GM19452 (cell line): ENCODE data around the gene DNAJB7.
A peak's percentile ranks its signal among the peaks of the same experiment; 100 is the strongest.
"Not testable (repeated sequence)": the region's sequence is repeated elsewhere in the genome, so short reads cannot be mapped to it uniquely, and the experiment has no call there.

ENCODE experiments used
- ATAC-seq: cut with Tn5 transposase; IDR thresholded peaks from one replicate; pipeline ENCODE4 v1.9.1; 2021; ENCODE audit not compliant: unreplicated experiment

The DNAJB7 gene

DNA sequence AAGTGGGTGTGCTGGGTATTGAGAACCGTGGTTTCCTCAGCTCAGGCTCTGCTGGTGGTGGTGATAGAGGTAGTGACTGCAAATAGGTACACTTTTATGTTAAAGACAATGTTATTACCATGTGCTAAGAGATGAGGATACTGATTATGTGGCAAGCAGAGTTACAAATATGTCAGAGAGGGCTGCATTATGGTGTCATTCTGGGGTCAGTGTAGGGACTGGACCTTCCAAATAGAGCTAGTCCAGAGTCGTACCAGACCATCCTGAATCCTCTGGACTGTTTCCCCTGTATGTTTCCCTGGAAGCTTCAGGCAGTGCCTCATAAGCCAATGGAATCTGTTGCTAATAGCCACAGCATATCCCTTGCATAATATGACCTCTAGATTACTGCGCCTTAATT, at the start of gene DNAJB7:
DNAJB7 (minus strand) TSS at position 101 of the 400 bp plus-strand sequence. CDS start 119 bp downstream, outside the sequence.
- no peak for ATAC-seq

- no peak for ATAC-seq
Measured at GRCh38 chr22:40908895-40909294, 47.0 kb upstream of the DNAJB7 start.

DNA sequence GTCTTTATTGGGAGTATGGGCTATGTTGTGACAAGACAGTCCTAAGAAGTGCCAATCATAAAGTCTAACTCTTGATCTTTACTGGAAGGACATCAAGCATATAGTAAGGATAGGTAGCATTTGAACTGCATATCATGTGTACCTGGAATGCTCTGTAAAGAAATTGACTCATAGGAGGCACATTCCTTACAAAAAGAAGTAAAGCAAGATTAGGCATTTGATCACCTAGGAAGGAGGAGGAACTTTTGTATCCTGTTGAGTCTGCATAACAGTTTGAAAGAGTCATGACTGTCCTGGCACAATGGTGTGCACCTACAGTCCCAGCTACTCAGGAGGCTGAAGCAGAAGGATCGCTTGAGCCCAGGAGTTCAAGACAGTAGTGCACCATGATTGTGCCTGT, 42.2 kb upstream of the DNAJB7 start:
- ATAC-seq = no peak

GRCh38 chr22:40898850-40899357, 37.0 kb upstream of the DNAJB7 start:
- no peak for ATAC-seq

DNA sequence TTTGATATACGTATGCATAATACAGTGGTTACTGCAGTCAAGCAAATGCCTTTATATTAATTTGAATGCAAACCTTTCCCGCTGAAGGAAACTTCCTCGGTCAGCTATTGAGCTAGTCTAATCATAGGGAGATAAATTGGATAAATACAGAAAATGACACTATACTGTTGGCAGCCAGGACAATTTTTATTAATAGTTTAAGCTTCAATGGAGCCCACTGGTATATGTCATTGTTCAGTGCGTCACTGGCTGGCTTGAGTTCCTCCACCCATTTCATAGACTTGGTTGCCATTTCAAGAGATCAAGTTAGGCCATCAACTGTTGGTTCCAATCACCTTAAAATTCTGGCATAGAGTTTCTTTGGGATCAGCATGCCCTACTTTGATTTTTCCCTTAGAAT, 32.5 kb upstream of the DNAJB7 start:
- ATAC-seq = no peak

DNA sequence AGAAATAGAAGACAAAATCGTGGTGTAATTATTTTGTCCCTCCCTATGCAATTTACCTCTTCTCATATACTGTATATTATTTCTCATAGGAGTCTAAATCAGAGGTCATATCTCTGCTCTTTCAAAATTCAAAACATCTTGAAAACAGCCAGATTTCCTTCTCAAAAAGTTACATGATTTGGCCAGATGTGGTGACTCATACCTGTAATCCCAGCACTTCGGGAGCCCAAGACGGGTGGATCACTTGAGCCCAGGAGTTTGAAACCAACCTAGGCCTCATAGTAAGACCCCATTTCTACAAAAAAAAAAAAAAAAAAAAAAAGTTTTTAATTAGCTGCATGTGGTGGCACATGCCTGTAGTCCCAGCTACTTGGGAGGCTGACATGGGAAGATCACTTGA, 29.0 kb upstream of the DNAJB7 start:
- no peak for ATAC-seq

GRCh38 chr22:40889116-40889515, 27.2 kb upstream of the DNAJB7 start:
- ATAC-seq = no peak

DNA sequence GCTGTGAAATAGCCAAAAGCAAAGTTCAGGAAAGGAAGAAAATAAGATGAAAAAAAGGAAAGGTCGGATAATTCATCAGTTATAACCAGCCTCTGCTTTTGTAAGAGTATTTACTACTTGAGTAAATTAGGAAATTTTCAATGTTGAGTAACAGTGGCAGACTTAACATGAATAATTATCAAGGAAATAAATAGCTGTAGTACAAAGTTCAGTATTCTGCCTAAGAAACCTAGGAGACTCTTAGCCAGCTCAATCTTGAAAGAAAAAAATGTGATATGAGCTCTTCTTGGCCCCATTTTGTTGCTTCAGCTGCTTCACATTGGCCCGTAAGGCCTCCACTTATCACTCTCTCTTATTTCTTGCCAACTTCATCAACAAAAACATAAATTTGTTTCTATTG, 17.0 kb upstream of the DNAJB7 start:
- no peak for ATAC-seq

GRCh38 chr22:40877488-40877887, 15.6 kb upstream of the DNAJB7 start:
- ATAC-seq = no peak

DNA sequence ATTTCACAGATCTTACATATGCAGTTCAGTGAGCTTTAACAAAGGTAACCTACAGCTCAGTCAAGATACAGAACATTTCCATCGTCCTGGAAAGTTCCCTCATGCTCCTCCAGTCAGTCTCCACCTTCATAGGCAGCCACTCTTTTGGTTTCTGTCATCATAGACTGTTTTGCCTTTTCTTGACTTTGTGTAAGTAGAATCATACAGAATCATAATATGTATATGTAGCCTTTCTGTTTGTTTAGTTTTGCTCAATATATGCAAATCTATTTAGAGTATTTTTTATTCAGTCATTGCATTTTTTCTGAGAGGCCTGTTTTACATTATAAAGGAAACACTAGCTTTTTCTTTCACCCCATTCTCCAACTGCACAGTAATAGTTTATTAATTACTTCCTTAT, 15.0 kb upstream of the DNAJB7 start:
- no peak for ATAC-seq

- no peak for ATAC-seq
Measured at GRCh38 chr22:40875111-40875510, 13.2 kb upstream of the DNAJB7 start.

- no peak for ATAC-seq
Measured at GRCh38 chr22:40874016-40874415, 12.1 kb upstream of the DNAJB7 start.

- ATAC-seq = not testable (repeated sequence)
Measured at GRCh38 chr22:40868379-40868778, 6.5 kb upstream of the DNAJB7 start.

GRCh38 chr22:40867109-40867508, 5.2 kb upstream of the DNAJB7 start:
- ATAC-seq = no peak

- ATAC-seq = no peak
Measured at GRCh38 chr22:40862537-40862936, 624 bp upstream of the DNAJB7 start.

- ATAC-seq = no peak
Measured at GRCh38 chr22:40857309-40857855, 4.5 kb downstream of the DNAJB7 start.

DNA sequence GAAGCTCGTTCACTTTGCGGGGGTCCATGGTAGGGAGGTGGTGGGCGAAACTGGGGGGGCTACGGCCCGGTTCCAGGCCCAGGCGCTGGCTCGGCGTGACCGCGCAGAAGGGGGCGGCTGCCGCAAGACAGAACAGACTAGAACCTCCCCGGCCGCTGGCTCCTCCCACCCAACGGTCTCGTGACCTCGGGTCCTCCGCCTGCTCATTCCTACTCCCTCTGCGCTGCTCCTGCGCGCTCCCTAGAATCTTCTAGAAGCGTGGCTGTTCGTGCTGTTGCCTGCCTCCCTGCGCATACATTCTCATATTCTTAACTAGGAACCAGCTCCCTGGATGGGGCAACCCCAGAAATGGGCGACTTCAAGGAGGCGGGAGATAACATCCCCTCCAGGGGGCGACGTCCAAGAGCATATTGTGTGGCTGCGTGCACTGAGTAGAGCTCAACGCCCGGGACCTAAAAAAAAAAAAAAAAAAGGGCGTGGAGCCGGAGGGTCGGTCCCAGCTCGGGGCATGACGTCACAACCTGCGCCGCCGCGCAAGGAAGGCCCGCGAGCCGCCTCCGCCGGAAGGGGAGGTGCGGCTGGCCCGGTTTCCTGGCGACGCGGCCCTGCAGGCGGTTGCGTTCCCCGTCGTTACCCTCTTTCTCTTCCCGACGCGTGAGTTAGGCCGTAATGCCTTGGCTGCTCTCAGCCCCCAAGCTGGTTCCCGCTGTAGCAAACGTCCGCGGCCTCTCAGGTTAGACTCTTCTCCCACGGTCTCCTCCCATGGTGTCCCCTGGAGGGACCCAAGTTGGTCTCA, 5.2 kb downstream of the DNAJB7 start, which contains the start of the genes ST13 and XPNPEP3:
ST13 (minus strand) TSS at position 127 of the 796 bp plus-strand sequence; CDS start at position 28, 99 bp downstream.
XPNPEP3 (plus strand) TSS at position 636 of the 796 bp plus-strand sequence; CDS start at position 670, 34 bp downstream.
- peak; percentile 83 for ATAC-seq

GRCh38 chr22:40855979-40856512, 5.9 kb downstream of the DNAJB7 start:
- peak; percentile 10 for ATAC-seq

- no peak for ATAC-seq
Measured at GRCh38 chr22:40855071-40855978, 6.6 kb downstream of the DNAJB7 start.

GRCh38 chr22:40853961-40854360, 8.0 kb downstream of the DNAJB7 start:
- ATAC-seq = no peak

- ATAC-seq = no peak
Measured at GRCh38 chr22:40853333-40853732, 8.6 kb downstream of the DNAJB7 start.
